GM15510 (cell line): ENCODE measurements around the gene HPX.

Source experiments
- POLR2A ChIP-seq: IDR thresholded peaks from 3 replicates; pipeline ENCODE4 v1.6.1; 2011; ENCODE audit warnings: borderline replicate concordance; ENCODE audit not compliant: insufficient read length; ENCODE audit errors: extremely low read depth

HPX gene

GRCh38 chr11:6440906-6441358 is at the start of gene HPX:
TSS of gene HPX (minus strand) at chr11:6440987. CDS start at chr11:6440963, 24 bp downstream.
- no peak for TF ChIP-seq POLR2A

GRCh38 chr11:6489306-6489705 is 48.5 kb upstream of the HPX start:
- TF ChIP-seq POLR2A = no peak

GRCh38 chr11:6488821-6489220 is 48.0 kb upstream of the HPX start:
- no peak for TF ChIP-seq POLR2A

GRCh38 chr11:6488342-6488741 is 47.6 kb upstream of the HPX start:
- TF ChIP-seq POLR2A = no peak

- TF ChIP-seq POLR2A = no peak
These were observed 46.2 kb upstream of the HPX start for GRCh38 chr11:6486938-6487337.

GRCh38 chr11:6486256-6486655 is 45.5 kb upstream of the HPX start:
- no peak for TF ChIP-seq POLR2A

- no peak for TF ChIP-seq POLR2A
These were observed 44.9 kb upstream of the HPX start for GRCh38 chr11:6485661-6486060.

- no peak for TF ChIP-seq POLR2A
These were observed 42.2 kb upstream of the HPX start for GRCh38 chr11:6483015-6483414.

- no peak for TF ChIP-seq POLR2A
These were observed 41.7 kb upstream of the HPX start for GRCh38 chr11:6482441-6482840.

GRCh38 chr11:6481924-6482275 is 41.1 kb upstream of the HPX start:
- no peak for TF ChIP-seq POLR2A

GRCh38 chr11:6481012-6481923 is 40.5 kb upstream of the HPX start, which contains the start of the genes ARFIP2 and TIMM10B:
TSS of gene ARFIP2 (minus strand) at chr11:6481331. CDS start at chr11:6480421, 910 bp downstream.
TSS of gene TIMM10B (plus strand) at chr11:6481501. CDS start at chr11:6481517, 16 bp downstream.
- peak; percentile 94 for TF ChIP-seq POLR2A

GRCh38 chr11:6480299-6480914 is 39.6 kb upstream of the HPX start:
- no peak for TF ChIP-seq POLR2A

GRCh38 chr11:6476571-6476970 is 35.8 kb upstream of the HPX start:
- TF ChIP-seq POLR2A = no peak

- no peak for TF ChIP-seq POLR2A
These were observed 35.1 kb upstream of the HPX start for GRCh38 chr11:6475936-6476335.

GRCh38 chr11:6474806-6475500 is 34.2 kb upstream of the HPX start:
- no peak for TF ChIP-seq POLR2A

- no peak for TF ChIP-seq POLR2A
These were observed 33.6 kb upstream of the HPX start for GRCh38 chr11:6474413-6474792.
